Stimulated activated CD4-positive, alpha-beta T cell treated with anti-CD3 and anti-CD28 coated beads, Interleukin-12 subunit alpha, Interleukin-12 subunit beta, amount 100 ng/mL, for 24 hours (primary cell): ENCODE data around the gene ZNF248.

Experiments used
- DNase-seq, 2 experiments: peaks; one replicate each; pipeline ENCODE4 v3.0.0-alpha.2; 2020; ENCODE audit warnings: low read depth in 2 of 2

Gene ZNF248

DNA sequence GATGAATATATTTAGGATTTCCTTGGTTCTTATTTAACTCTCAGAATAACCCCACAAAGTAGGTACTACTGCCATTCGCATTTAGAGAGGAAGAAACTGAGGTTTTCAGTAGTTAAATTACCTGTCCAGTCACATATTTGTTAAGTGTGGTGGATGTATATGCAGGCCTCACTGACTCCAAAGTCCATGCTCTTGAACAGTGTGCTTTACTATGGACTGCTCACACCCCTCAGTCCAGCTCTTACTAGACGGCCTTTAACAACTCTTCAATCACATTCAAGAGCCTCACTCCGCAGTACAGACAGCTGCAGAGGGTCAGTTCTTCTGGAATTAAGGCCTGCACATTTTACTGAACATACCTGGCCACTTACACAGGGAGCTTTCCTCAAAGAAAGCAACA, 36.2 kb downstream of the ZNF248 start:
- DNase-seq = no peak

DNA sequence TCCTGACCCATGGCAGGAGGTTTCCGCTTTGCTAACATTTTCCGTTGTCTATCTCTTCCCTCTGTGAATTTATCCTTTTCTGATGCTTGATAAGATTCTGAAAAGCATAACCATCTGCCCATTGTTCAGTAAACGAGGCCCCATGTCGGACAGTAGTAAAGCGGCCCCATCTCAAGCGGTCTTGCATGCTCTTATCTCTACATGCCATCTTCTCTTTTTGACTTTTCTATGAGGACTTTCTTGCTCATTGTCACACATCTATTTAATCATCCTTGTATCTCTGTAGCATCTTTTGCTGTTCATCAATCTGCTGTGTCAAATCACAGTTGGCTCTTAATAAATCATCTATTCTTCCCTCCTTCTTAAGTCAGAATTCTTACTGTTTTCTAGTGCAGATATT, 37.6 kb downstream of the ZNF248 start:
- no peak for DNase-seq

DNA sequence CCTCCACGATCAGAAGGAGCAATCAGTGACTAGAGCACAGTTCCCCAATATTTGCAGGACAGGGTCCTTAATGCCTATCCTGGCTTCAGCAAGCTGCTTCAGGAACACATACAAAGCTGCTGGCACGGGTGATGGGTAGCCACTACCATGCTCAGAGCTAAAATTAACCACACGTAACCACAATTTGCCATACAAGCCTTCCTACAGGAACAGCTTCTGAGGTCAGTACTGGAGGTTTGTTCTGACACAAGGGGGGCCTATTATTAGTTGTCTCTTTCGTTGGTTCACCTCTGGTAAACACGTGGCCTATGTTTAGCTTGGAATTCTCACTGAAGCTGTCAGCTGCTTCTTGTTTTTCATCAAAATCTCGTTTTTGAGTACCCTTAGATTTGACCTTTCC, 41.1 kb downstream of the ZNF248 start:
- no peak for DNase-seq

DNA sequence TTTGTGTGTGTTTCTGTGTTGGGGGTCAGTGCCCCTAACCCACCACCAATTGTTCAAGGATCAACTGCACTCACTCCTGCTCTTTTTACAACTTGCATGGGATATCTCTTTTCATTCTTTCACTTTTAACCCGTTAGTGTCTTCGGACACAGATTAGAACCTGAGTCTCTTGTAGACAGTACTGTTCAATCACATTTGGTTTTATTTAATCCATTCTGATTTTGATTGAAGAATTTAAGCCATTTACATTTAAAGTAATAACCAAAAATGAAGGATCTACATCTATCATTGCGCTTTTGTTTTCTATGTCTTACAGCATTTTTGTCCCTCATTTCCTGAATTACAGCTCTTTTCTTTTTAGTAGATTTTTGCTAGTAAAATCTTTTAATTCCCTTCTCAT, 43.6 kb downstream of the ZNF248 start:
- DNase-seq = no peak

DNA sequence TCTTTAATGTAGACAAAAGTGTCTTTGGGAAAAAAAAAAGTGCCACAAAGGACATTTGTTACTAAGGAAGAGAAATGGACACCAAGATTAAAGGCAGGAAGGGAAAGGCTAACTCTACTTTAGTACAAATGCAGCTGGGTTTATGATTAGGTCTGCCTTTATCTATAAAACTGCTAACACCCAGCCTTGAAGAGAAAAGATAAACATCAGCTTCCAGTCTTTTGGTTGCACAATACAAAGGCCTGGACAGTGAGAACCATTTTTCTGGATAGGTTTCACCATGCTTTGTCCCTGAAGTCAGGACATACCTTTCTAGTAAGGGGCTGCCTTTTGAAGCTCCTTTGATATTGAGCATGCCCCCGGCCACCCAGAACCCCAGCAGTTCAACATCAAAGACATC, 45.1 kb downstream of the ZNF248 start:
- no peak for DNase-seq

DNA sequence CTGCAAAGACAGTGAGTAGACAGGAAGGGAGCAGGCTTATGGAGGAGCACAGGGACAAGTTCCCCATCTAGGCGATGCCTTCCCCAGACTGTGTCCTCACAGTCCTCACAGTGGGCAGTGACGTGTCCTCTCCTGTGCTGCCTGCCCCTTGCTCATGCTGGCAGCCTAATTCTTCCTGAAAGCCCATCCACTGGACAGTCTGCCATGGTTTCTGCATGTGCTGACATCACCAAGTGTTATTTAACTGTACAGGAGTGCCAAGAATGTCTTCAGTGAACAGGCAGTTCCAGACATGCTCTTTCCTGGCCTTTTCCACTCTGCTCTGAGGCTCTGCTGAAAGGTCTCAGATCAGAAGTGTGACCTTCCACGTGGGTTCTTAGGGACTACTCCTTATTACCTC, 54.1 kb downstream of the ZNF248 start:
- DNase-seq = no peak

DNA sequence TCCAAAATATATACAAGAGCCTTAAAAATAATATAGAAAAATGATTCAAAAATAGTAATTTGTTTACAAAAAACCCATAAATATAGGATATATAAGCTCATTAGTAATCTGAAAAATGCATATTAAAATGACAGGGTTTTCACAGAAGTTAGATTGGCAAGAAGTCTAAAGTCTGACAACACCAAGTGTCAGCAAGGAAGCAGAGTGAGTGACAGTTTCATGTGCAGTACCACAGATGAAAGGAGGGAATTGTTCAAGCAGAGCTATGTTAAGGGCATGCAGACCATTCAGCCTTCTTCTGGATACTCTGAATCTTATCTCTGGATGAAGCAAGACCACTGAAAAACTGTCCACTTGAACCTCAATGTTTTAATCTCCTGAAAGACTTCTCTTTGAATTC, 55.9 kb downstream of the ZNF248 start:
- no peak for DNase-seq

DNA sequence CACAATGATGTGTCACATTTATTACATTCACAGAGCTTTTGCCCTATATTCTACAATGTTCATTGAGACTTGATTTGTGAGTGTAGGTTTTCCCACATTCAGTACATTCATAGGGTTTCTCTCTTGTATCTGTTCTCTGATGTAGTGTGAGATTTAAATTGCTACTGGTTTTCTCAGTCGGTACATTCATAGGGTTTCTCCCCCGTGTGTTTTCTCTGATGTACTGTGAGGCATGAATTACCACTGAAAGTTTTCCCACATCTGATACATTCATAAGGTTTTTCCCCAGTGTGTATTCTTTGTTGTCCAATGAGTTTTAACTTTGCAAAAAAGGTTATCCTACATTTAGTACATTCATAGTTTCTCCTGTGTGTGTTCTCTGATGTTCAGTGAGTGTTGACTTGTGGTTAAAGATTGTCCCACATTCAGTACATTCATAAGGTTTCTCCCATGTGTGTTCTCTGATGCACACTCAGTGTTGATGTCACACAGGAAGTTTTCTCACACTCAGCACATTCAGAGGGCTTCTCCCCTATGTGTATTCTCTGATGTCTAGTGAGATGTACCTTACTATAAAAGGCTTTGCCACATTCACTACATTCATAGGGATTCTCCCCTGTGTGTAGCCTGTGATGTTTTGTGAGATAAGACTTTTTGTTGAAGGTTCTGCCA, 63.0 kb downstream of the ZNF248 start:
- no peak for DNase-seq

DNA sequence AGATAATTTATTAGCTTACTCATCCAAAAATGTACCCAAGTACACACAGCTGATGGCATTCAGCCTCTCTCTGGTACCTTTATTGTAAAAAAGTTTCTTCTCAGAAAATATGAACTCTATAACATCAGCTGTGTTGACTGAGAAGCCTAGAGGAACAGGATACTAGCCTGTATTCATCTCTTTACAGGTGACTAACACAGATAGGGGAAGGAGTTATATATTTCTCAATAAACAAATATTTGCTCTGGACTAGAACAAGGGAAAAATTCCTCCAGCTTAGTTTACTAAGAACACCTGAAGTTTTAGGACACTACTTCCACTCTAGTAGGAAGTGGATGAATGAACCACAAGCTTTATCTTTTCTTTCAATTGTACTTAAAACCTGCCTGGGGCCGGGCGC, 67.8 kb downstream of the ZNF248 start:
- no peak for DNase-seq

DNA sequence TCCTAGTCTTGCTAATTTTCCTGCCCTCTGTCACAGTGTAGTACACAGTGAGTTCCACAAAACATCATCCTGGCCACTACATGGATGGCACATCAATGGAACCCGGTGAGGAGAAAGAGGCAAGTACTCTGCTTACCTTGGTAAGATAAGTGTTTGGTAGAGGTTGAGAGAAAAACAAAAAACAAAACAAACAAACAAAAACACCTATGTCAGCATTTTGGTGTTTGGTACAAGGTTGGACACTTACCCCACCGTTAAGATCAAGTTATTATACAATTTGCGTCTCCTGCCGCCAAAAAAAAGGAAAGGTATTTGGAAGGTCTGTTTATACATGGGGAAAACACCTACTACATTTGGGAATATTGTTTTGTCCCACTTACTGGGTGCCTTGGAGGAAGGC, 72.7 kb downstream of the ZNF248 start:
- DNase-seq = no peak

DNA sequence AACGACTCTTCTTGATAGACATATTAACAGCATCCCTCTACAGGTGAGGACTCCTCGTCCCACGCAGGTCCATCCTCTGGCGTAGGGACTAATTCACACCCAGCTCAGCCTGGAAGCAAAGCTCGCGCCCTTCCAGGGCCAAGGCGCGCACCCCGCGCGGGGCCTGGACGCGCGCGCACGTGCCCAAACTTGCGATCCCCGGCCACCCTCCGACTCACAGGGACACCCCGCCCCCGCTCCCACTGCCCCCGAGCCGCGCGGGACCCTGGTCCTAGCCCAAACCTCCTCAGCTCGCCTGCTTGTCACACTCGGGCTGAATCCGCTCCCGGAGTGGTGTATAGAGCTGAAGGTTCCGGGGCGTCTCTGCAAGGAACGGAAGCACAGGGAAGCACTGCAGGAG, 76.9 kb downstream of the ZNF248 start:
- DNase-seq = no peak

DNA sequence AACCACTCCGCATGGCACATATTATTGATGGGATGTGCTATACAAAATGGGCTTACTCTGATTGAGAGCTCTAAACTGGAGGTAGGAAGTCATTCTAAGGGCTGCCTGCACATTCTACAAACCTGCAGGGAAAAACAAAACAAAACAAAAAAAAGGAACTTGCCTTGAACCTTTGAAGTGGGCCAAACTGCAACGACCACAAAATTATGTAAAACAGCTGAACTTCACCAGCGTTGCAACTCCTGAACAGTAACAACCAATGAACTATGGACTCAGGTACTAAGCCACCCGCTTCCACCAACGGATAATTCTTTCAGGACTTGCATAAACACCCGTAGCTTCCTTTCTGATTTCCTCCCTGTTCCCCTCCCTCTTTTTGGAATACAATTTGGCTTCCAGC, 80.4 kb downstream of the ZNF248 start:
- no peak for DNase-seq

DNA sequence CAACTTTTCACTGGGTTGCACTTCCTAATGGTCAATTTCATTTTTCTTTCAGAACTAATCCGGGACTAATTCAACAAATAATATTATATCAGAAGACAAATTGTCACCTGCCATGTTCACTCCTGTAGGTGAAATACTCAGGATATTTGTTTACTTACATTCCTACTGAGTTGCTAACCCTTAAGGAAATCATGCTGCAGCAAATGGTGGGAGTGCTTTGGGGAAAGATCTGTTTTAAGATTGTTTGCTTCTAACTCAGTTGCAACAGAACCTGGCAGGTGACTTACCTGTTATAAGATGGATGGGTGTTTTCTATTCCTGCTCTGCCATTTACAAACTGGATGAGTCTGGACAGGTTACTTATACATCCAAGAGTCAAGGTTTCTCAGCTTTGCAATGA, 81.8 kb downstream of the ZNF248 start:
- DNase-seq = no peak

DNA sequence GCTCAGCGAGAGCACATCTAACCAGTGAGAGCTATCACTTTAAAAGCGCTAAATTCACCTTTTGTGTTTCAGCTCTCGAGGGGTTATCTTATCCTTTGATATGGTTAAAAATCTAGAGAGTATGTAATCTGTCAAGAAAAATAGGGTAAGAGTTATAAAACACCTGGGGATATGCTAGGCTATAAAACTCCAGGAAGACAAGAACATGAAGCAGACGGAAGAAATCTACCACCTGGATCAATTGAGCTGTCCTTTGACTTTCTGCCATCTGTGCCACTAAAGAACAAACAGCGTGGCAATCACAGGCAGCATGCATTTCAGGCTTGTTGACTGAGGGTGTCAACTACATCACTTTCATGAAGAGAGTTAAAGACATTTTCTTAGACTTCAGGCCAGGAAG, 83.1 kb downstream of the ZNF248 start:
- DNase-seq = no peak

DNA sequence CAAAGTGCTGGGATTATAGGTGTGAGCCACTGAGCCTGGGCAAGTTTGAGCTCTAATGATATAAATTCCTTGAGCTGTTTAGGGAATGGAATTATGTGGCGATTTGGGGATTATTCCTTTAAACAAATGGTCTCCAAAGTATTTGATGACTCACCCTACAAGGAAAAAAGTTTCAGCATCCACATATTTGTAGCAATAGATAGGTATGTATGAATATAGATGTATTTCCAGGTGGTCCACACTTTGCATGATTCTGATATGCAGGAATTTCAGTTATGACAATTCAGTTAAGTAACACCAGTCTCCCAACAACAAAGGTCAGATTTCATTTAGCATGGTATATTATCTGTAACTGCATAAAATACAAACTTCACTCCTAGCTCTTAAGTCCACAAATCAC, 92.2 kb downstream of the ZNF248 start:
- no peak for DNase-seq

DNA sequence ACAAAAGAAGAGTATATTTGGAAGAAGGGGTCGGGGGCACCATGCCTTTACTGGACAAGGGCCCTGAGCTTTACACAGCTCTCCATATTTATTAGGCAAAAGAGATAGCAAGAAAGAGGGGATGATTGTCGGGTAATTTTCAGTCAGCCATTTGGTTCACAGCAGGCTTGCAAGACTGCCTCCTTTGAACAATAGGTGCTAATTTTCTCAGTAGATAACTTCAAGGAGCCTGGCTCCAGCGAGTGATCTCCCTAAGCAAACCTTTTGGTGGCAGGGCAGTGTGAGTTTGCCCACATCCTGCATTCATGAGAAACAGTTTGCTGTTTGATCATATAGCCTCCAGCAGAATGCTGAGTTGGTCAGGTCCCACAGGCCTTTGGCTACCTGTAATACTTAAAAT, 94.3 kb downstream of the ZNF248 start:
- no peak for DNase-seq

DNA sequence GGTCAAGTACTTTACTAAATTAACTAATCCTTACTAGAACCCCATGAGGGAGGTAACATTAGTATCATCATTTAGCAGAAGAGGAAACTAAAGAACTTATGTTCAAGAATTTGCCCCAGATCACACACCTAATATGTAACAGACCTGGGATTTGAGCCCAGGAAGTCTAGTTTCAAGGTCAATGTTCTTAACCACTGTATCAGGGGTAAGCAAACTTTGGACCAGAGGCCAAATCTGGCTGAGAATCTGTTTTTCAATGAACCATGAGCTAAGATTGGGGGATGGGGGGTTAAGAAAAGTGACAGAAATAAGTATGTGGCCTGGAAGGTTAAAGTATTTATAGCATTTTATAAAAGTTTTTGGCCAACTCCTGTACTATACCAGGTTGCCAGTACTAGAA, 95.1 kb downstream of the ZNF248 start:
- DNase-seq = no peak

DNA sequence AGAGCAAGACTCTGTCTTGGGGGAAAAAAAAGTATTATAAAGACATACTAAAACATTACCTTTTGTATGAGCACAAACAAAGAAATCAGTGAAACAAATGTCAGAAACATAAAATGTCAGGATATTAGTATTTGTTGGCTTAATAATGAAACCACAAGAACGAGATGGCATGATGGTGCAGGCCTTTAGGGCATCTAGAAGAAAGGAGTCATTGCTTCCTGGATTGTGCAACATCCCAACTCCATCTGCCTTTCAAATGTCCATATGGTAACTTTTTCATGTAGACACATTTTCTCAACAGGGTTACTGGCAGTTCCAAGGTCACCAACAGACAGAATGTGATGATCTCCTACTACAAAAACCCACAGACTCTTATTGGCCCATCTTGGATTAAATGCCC, 96.6 kb downstream of the ZNF248 start:
- DNase-seq = no peak

DNA sequence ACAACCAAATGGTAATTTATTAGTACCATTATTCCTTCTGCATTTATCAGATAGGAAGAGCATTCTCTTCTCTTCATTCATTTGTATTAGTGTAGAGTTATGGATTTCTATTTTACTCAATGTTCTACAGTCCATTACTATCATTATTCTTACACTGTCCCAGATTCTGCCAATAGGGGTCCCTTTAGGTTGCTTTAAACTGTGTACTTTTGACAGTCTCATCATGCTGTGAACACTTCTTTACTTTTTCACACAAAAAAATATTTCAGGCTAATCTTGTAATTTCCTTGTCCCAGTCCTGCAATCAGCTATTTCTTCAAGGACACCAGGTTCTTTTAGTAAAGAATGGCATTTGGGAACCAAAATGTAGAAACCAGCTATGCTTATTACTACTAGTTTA, 99.3 kb downstream of the ZNF248 start:
- no peak for DNase-seq

DNA sequence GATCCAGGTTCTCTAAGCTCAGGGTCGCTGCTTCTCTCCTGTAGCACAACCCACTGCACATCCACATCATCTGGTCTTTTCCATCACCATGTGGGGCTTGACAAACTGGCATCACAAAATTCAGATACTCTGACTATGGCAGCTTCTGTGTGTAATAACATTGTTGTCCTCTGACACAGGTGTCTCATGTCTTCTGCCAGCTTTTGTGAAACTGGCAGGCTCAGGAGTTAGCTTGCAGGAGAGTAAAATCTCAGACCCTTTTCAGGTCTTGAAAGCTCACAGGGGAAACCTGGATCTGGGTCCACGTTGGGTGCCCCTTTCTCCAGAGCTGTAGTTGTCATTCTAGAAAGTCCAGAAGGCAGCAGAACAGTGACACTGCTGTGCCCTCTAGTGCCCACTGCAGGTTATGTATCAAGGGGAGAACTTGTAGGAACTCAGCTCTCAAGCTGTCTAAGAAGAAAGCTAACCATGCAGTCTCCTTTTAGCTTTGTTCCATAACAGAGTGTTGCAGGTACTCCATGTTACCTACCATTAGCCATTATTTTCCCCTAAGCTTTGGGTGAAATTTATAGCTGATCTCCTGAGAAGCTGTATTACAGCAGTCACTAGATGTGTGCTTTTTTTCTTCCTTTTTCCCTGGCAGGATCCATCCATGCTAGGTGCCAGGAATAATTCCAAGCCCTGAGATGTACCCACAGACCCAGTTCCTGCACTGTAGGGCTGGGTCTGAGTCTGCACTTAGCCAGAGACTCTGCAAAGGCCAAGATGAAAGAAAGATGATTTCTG, 102.7 kb downstream of the ZNF248 start:
- no peak for DNase-seq

DNA sequence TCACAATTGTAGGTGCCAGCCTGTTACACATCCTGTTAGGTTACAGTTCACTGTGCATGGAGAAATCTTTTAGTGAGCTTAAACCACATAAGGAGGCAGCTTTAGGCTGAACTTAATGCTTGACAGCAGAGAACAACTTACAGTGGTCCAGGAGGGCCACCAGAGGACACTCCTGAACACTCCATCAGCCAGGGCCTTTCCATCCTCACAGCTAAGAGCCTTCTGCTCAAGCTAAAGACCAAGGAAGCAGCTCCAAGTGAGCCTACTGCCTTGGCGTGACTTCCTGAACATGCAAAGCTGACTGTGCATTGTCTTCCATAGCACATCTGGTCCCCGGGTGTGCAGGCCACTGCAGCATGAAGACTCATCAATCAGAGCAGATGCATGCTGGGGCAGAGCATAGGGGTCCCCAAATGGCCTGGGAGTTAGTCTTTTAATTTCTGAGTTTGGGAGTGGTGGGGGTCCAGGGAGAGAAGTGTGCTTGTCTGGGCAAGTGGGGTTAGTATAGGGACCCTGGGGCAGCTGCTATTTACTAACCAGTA, 105.0 kb downstream of the ZNF248 start:
- DNase-seq = no peak

DNA sequence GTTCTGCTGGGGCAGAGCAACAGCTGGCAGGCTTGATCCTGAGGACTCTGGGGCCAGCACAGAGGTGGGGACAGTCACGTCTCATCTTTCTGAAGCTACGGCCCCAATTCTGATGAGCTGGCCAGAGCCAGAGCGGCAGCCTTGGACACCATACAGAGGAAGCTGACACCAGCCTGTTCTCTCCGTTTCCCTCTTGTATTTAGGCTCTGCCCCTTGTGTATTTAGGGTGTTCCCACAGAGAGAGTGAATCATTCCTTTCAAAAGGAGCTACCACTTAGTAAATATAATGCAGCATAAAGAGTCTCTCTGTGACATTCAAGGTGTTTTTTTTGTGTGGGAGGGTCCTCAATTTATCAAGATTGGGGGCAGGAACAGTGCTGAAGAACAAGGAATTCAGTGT, 109.2 kb downstream of the ZNF248 start:
- no peak for DNase-seq

DNA sequence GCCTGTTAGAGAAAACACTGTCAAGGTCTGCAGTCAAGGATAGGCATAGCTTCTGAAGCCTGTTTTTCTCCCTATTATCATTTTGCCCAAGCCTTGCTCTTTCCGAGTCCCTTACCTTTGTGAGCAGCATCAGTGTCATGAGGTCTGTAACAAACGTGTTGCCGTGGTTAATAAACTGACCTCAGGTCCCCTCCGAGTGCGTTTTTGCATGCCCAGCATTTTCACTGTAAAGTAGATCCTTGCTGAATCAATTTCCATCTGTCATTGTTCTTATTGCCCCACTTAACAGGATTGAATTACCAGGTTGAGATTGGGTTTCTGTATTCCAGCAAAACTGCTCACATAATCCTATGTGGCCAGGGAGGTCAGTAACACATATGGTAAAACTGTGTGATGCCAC, 110.3 kb downstream of the ZNF248 start:
- DNase-seq = no peak

DNA sequence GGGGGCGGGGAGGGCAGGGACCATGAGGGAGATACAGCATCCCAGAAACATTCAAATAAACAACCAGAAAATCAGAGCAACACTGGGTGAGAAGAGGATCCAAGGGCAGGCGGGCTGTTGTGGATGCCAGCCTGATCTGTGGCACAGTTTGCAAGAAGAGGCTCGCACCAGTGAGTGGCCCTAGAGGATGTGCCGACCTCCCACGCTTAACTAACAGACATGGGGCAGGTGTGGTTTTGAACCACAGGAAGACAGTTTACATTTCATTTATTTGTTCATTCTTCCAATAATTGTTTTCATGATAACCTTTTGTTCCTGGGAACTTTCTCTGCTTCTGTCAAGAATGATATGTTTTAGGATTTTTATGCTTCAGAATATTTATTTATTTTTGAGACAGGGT, 115.6 kb downstream of the ZNF248 start:
- DNase-seq = no peak
